GM12891 (cell line): ENCODE results near the gene TPRKB.
"Not testable (repeated sequence)": the region's sequence is repeated elsewhere in the genome, so short reads cannot be mapped to it uniquely, and the experiment has no call there.

Source experiments
- DNase-seq: peaks from one replicate; pipeline ENCODE4 v3.0.0; 2011; ENCODE audit warnings: low spot score; ENCODE audit not compliant: insufficient read length
- FAIRE-seq: peaks from 2 replicates; lab custom pipeline; 2011; peaks lifted over from hg19 to GRCh38; lab: Jason Lieb, UNC
- PAX5 ChIP-seq: IDR thresholded peaks from 2 replicates; pipeline ENCODE4 v1.6.1; 2011; ENCODE audit warnings: low read length, moderate library complexity, mild to moderate bottlenecking; ENCODE audit not compliant: insufficient read depth, severe bottlenecking
- POLR2A ChIP-seq: IDR thresholded peaks from 2 replicates; pipeline ENCODE4 v1.6.1; 2011; ENCODE audit warnings: low read depth, low read length, control low read depth
- POLR2AphosphoS5 ChIP-seq: IDR thresholded peaks from 2 replicates; pipeline ENCODE4 v1.6.1; 2011; ENCODE audit warnings: low read depth, low read length, control low read depth
- POU2F2 ChIP-seq: IDR thresholded peaks from 2 replicates; pipeline ENCODE4 v1.6.1; 2011; ENCODE audit warnings: low read depth, mild to moderate bottlenecking, control low read depth, low read length, moderate library complexity
- SPI1 ChIP-seq: IDR thresholded peaks from 2 replicates; pipeline ENCODE4 v1.6.1; 2011; ENCODE audit warnings: low read depth, low read length, control low read depth
- TAF1 ChIP-seq: IDR thresholded peaks from 2 replicates; pipeline ENCODE4 v1.6.1; 2011; ENCODE audit warnings: low read depth, low read length, control low read depth

TPRKB gene

GRCh38 chr2:73770725-73771124, 33.6 kb upstream of the TPRKB start:
- no peak for DNase-seq
- no peak for FAIRE-seq
- TF ChIP-seq POLR2AphosphoS5 (no peak), PAX5 (no peak), TAF1 (no peak), POLR2A (no peak), POU2F2 (no peak), SPI1 (no peak)

- TF ChIP-seq SPI1: no peak
- TF ChIP-seq POU2F2: no peak
- no peak for TF ChIP-seq TAF1
- no peak for TF ChIP-seq POLR2AphosphoS5
- no peak for TF ChIP-seq POLR2A
- TF ChIP-seq PAX5: no peak
- FAIRE-seq: no peak
- DNase-seq: no peak
Observed at GRCh38 chr2:73766994-73767393, 29.8 kb upstream of the TPRKB start.

GRCh38 chr2:73766349-73766748, 29.2 kb upstream of the TPRKB start:
- DNase-seq: no peak
- FAIRE-seq: no peak
- TF ChIP-seq PAX5 (no peak), POLR2AphosphoS5 (no peak), SPI1 (no peak), POLR2A (no peak), POU2F2 (no peak), TAF1 (no peak)

GRCh38 chr2:73764945-73765344, 27.8 kb upstream of the TPRKB start:
- FAIRE-seq (no peak), DNase-seq (no peak)
- TF ChIP-seq POLR2AphosphoS5 (no peak), POU2F2 (no peak), PAX5 (no peak), SPI1 (no peak), TAF1 (no peak)

- no peak for FAIRE-seq
- TF ChIP-seq SPI1 (no peak), POLR2AphosphoS5 (no peak), TAF1 (no peak), POLR2A (no peak), PAX5 (no peak), POU2F2 (no peak)
- no peak for DNase-seq
Observed at GRCh38 chr2:73762571-73762970, 25.4 kb upstream of the TPRKB start.

DNA sequence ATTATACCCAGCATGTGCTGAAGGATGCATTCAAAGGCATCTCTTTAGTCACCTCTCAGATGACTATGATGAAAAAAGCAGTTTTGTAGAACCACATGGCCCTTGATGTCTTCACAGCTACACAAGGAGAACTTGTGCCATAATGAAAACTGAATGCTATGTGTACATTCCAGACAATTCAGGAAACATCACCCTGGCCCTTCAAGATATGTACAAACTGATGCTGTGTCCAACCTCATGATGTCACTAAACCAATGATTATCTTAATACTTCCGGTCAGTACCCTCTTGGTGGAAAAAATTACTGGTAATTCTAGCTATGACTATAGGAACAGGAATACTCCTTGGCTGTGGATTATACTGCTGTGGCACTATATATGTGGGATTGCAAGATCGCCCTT, 22.8 kb upstream of the TPRKB start:
- no peak for DNase-seq
- FAIRE-seq: no peak
- no peak for TF ChIP-seq TAF1
- no peak for TF ChIP-seq POU2F2

DNA sequence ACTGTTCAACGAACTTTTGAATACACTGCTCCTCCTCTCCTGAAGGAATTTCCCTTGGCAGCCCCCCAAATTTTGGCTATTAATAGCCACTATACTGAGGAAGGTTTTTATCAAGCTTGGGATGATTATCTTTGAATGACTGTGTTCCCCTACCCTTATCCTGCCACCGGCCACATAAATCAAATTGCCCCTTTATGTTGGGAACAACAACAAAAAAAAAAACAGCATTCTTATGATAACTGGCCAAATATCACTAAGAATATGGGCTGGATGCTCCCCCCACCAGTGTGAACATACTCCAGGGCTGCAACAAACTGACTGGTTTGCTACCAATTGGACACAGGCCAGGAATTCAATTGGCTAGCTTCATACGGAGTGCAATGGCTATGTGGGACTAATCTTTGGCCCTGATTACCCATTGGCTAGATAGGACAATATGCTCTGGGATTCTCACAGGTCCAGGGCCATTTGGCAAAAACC, 22.2 kb upstream of the TPRKB start:
- DNase-seq: no peak
- TF ChIP-seq POLR2AphosphoS5 (no peak), POU2F2 (no peak), TAF1 (no peak), POLR2A (no peak), PAX5 (no peak), SPI1 (no peak)
- FAIRE-seq: no peak

DNA sequence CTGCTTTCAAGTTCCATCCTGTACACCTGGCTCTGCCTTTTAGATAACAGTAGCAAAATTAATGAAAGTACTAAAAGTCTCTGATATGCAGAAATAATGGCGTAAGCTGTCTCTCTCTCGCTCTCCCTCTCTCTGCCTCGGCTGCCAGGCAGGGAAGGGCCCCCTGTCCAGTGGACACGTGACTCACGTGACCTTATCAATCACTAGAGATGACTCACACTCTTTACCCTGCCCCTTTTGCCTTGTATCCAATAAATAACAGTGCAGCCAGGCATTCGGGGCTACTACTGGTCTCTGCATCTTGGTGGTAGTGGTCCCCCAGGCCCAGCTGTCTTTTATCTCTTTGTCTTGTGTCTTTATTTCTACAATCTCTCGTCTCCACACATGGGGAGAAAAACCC, 17.2 kb upstream of the TPRKB start:
- FAIRE-seq, DNase-seq: not testable (repeated sequence)

- no peak for FAIRE-seq
- DNase-seq: no peak
- TF ChIP-seq PAX5: no peak
- TF ChIP-seq TAF1: no peak
- TF ChIP-seq POLR2AphosphoS5: no peak
- no peak for TF ChIP-seq SPI1
- TF ChIP-seq POU2F2: no peak
- no peak for TF ChIP-seq POLR2A
Observed at GRCh38 chr2:73749314-73749713, 12.2 kb upstream of the TPRKB start.

DNA sequence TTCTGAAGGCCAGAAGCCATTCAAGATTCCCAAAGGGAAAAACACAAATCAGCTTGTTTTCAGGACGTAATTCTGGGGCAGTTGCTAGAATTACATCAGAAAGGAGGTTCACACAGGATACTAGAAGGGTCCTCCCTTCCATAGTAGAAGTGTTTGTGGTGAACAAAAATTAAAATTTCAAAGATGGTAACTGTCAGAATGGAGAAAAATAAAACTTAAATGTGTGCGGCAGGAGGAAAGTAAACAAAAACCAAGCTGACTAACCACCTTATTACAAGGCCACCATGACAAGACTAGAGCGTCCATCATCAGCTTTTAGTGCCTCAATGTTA, 9.7 kb upstream of the TPRKB start:
- no peak for TF ChIP-seq POU2F2
- TF ChIP-seq PAX5: no peak
- TF ChIP-seq POLR2A: no peak
- no peak for TF ChIP-seq POLR2AphosphoS5
- no peak for TF ChIP-seq TAF1
- TF ChIP-seq SPI1: no peak
- FAIRE-seq: no peak
- DNase-seq: no peak

- DNase-seq (no peak), FAIRE-seq (no peak)
- TF ChIP-seq PAX5: no peak
- TF ChIP-seq POU2F2: no peak
- no peak for TF ChIP-seq TAF1
- no peak for TF ChIP-seq SPI1
- TF ChIP-seq POLR2AphosphoS5: no peak
- no peak for TF ChIP-seq POLR2A
Observed at GRCh38 chr2:73746015-73746876, 9.1 kb upstream of the TPRKB start.
